Progenitor cell of endocrine pancreas (in vitro differentiated cells): ENCODE measurements around the gene CDC45. TPM values are rescaled to one million over a fixed set of nuclear protein-coding genes. Genes with fewer than 3 reads are reported as not detected.
"Not testable (repeated sequence)": the region's sequence is repeated elsewhere in the genome, so short reads cannot be mapped to it uniquely, and the experiment has no call there.

Source experiments
- DNase-seq: peaks from one replicate; pipeline ENCODE4 v3.0.0; 2021; ENCODE audit warnings: low spot score; ENCODE audit not compliant: unreplicated experiment
- H3K27ac Mint-ChIP-seq: 2 replicates; pipeline ENCODE4 v1.8.0; 2021; ENCODE audit warnings: mild to moderate bottlenecking, moderate library complexity, mixed read lengths
- H3K27me3 Mint-ChIP-seq: 2 replicates; pipeline ENCODE4 v1.8.0; 2021; ENCODE audit warnings: mixed read lengths
- H3K36me3 Mint-ChIP-seq: 2 replicates; pipeline ENCODE4 v1.8.0; 2022; ENCODE audit warnings: mixed read lengths; ENCODE audit not compliant: insufficient read depth
- H3K4me1 Mint-ChIP-seq: 2 replicates; pipeline ENCODE4 v1.8.0; 2021; ENCODE audit warnings: low read depth, mixed read lengths
- H3K4me3 Mint-ChIP-seq: 2 replicates; pipeline ENCODE4 v1.8.0; 2021; ENCODE audit warnings: low read depth, mild to moderate bottlenecking, moderate library complexity, mixed read lengths
- H3K9me3 Mint-ChIP-seq: 2 replicates; pipeline ENCODE4 v1.8.0; 2021; ENCODE audit warnings: low read depth, mixed read lengths
- CTCF ChIP-seq: fragments of 200-600 bp; sonication (generic); IDR thresholded peaks from one replicate; pipeline ENCODE4 v1.5.0; 2021; ENCODE audit warnings: antibody characterized with exemption, mild to moderate bottlenecking; ENCODE audit not compliant: unreplicated experiment
- total RNA-seq: library from RNA; stranded (reverse); gene quantifications from 2 replicates; pipeline ENCODE4 v1.2.1, GENCODE V29; 2021

The CDC45 gene
- total RNA-seq, 1 donor from 2014 or later = 18.1 TPM

GRCh38 chr22:19530751-19531150 is 51.0 kb downstream of the CDC45 start:
- DNase-seq = no peak
- Mint-ChIP-seq H3K4me1 (no peaks in the 10 kb centered on the region), H3K27me3 (peaks cover 28% of the 10 kb centered on the region), H3K27ac (no peak overlapping the region), H3K9me3 (no peaks in the 10 kb centered on the region), H3K4me3 (no peak overlapping the region), H3K36me3 (no peaks in the 10 kb centered on the region)
- no peak for TF ChIP-seq CTCF

- H3K36me3 Mint-ChIP-seq, H3K9me3 Mint-ChIP-seq, H3K4me3 Mint-ChIP-seq, H3K27ac Mint-ChIP-seq, DNase-seq, H3K4me1 Mint-ChIP-seq: not testable (repeated sequence)
- peaks cover 22% of the 10 kb centered on the region for H3K27me3 Mint-ChIP-seq
Measured at GRCh38 chr22:19531327-19531726, 51.6 kb downstream of the CDC45 start.

GRCh38 chr22:19533049-19533626 is 53.4 kb downstream of the CDC45 start:
- DNase-seq = no peak
- no peak for TF ChIP-seq CTCF
- no peak overlapping the region for H3K4me3 Mint-ChIP-seq
- no peaks in the 10 kb centered on the region for H3K4me1 Mint-ChIP-seq
- H3K27ac Mint-ChIP-seq = no peak overlapping the region
- H3K9me3 Mint-ChIP-seq = no peaks in the 10 kb centered on the region
- H3K36me3 Mint-ChIP-seq = no peaks in the 10 kb centered on the region
- peaks cover 9% of the 10 kb centered on the region for H3K27me3 Mint-ChIP-seq

GRCh38 chr22:19533857-19534256 is 54.1 kb downstream of the CDC45 start:
- no peak for TF ChIP-seq CTCF
- H3K4me3 Mint-ChIP-seq = no peak overlapping the region
- H3K27ac Mint-ChIP-seq = no peak overlapping the region
- H3K9me3 Mint-ChIP-seq = no peaks in the 10 kb centered on the region
- no peak for DNase-seq
- H3K4me1 Mint-ChIP-seq = no peaks in the 10 kb centered on the region
- H3K27me3 Mint-ChIP-seq = peaks cover 9% of the 10 kb centered on the region
- H3K36me3 Mint-ChIP-seq = no peaks in the 10 kb centered on the region

GRCh38 chr22:19535001-19535400 is 55.3 kb downstream of the CDC45 start:
- H3K27me3 Mint-ChIP-seq = peaks cover 9% of the 10 kb centered on the region
- no peaks in the 10 kb centered on the region for H3K4me1 Mint-ChIP-seq

More at GRCh38 chr22:19535001-19535400, 55.3 kb downstream of the CDC45 start:
- Mint-ChIP-seq H3K27ac (no peak overlapping the region), H3K9me3 (no peaks in the 10 kb centered on the region), H3K4me3 (no peak overlapping the region), H3K36me3 (no peaks in the 10 kb centered on the region)
- TF ChIP-seq CTCF = no peak
- DNase-seq = no peak
